ENCODE measurements around the gene DGKB. TPM values are rescaled to one million over a fixed set of nuclear protein-coding genes. Genes with fewer than 3 reads are reported as not detected.

Gene DGKB
- total RNA-seq, 1 donor from 2014 or later = 0.72 TPM

GRCh38 chr7:14394786-14395185, 507.8 kb downstream of the DGKB start:
- H3K36me3 Mint-ChIP-seq (ENCODE audit: low read depth) = no peaks in the 10 kb centered on the region
- H3K4me1 Mint-ChIP-seq = no peaks in the 10 kb centered on the region
- no peaks in the 10 kb centered on the region for H3K27me3 Mint-ChIP-seq (ENCODE audit: low read depth)

GRCh38 chr7:14389595-14389994, 513.0 kb downstream of the DGKB start:
- Mint-ChIP-seq H3K4me1 (peaks cover 9% of the 10 kb centered on the region), H3K27ac (ENCODE audit: unreplicated experiment) (no peak overlapping the region), H3K27me3 (ENCODE audit: low read depth) (no peaks in the 10 kb centered on the region), H3K9me3 (peaks cover 3% of the 10 kb centered on the region), H3K36me3 (ENCODE audit: low read depth) (no peaks in the 10 kb centered on the region), H3K4me3 (no peak overlapping the region)
- no peak for TF ChIP-seq CTCF (conservative IDR thresholded peaks at IDR 0.05)
- no peak for DNase-seq (ENCODE audit: low read depth, low spot score)

More at GRCh38 chr7:14394786-14395185, 507.8 kb downstream of the DGKB start:
- Mint-ChIP-seq H3K9me3 (peaks cover 3% of the 10 kb centered on the region), H3K27ac (ENCODE audit: unreplicated experiment) (no peak overlapping the region), H3K4me3 (no peak overlapping the region)
- no peak for TF ChIP-seq CTCF (conservative IDR thresholded peaks at IDR 0.05)
- DNase-seq (ENCODE audit: low read depth, low spot score) = no peak

GRCh38 chr7:14389181-14389591, 513.4 kb downstream of the DGKB start:
- peaks cover 3% of the 10 kb centered on the region for H3K9me3 Mint-ChIP-seq
- DNase-seq (ENCODE audit: low read depth, low spot score) = no peak
- H3K4me3 Mint-ChIP-seq = no peak overlapping the region
- no peak for TF ChIP-seq CTCF (conservative IDR thresholded peaks at IDR 0.05)
- no peaks in the 10 kb centered on the region for H3K27me3 Mint-ChIP-seq (ENCODE audit: low read depth)
- no peak overlapping the region for H3K27ac Mint-ChIP-seq (ENCODE audit: unreplicated experiment)
- H3K36me3 Mint-ChIP-seq (ENCODE audit: low read depth) = no peaks in the 10 kb centered on the region
- H3K4me1 Mint-ChIP-seq = peaks cover 9% of the 10 kb centered on the region

GRCh38 chr7:14385074-14385473, 517.5 kb downstream of the DGKB start:
- TF ChIP-seq CTCF (conservative IDR thresholded peaks at IDR 0.05) = no peak
- peaks cover 9% of the 10 kb centered on the region for H3K4me1 Mint-ChIP-seq
- DNase-seq (ENCODE audit: low read depth, low spot score) = no peak
- no peak overlapping the region for H3K4me3 Mint-ChIP-seq
- H3K27ac Mint-ChIP-seq (ENCODE audit: unreplicated experiment) = no peak overlapping the region
- H3K36me3 Mint-ChIP-seq (ENCODE audit: low read depth) = no peaks in the 10 kb centered on the region
- no peaks in the 10 kb centered on the region for H3K27me3 Mint-ChIP-seq (ENCODE audit: low read depth)
- peaks cover 3% of the 10 kb centered on the region for H3K9me3 Mint-ChIP-seq

- Mint-ChIP-seq H3K36me3 (ENCODE audit: low read depth) (no peaks in the 10 kb centered on the region), H3K27me3 (ENCODE audit: low read depth) (no peaks in the 10 kb centered on the region), H3K9me3 (peaks cover 5% of the 10 kb centered on the region), H3K4me1 (peaks cover 12% of the 10 kb centered on the region), H3K27ac (ENCODE audit: unreplicated experiment) (no peak overlapping the region), H3K4me3 (no peak overlapping the region)
- no peak for TF ChIP-seq CTCF (conservative IDR thresholded peaks at IDR 0.05)
- no peak for DNase-seq (ENCODE audit: low read depth, low spot score)
Observed at GRCh38 chr7:14381936-14382335, 520.6 kb downstream of the DGKB start.

GRCh38 chr7:14381306-14381705, 521.2 kb downstream of the DGKB start:
- Mint-ChIP-seq H3K36me3 (ENCODE audit: low read depth) (no peaks in the 10 kb centered on the region), H3K27ac (ENCODE audit: unreplicated experiment) (no peak overlapping the region), H3K4me3 (no peak overlapping the region), H3K27me3 (ENCODE audit: low read depth) (no peaks in the 10 kb centered on the region), H3K4me1 (peaks cover 18% of the 10 kb centered on the region), H3K9me3 (peaks cover 5% of the 10 kb centered on the region)
- no peak for TF ChIP-seq CTCF (conservative IDR thresholded peaks at IDR 0.05)
- DNase-seq (ENCODE audit: low read depth, low spot score) = no peak

Measured in neural crest cell (in vitro differentiated cells).